HepG2 (cell line): ENCODE measurements around the gene ACVR1B. TPM values are rescaled to one million over a fixed set of nuclear protein-coding genes. Genes with fewer than 3 reads are reported as not detected.

Experiments used
- ATAC-seq: fragments of 200-7000 bp; cut with Tn5 transposase; 3 replicates; pipeline ENCODE4 v1.9.1; 2020; ENCODE audit warnings: mild to moderate bottlenecking, moderate library complexity
- BruUV-seq: library from RNA; stranded (reverse); fragments of 400-500 nt; replicated peaks from 2 replicates; lab custom pipeline; 2021; lab: Mats Ljungman, UMichigan
- CTCF ChIA-PET: fragments of 300-600 bp; formaldehyde crosslinking; extraction: SDS; loops from one replicate; lab custom pipeline; 2021; ENCODE audit warnings: low total read pairs, inconsistent platforms, low intra/inter-chr PET ratio; lab: Yijun Ruan, JAX
- POLR2A ChIA-PET: fragments of 350-600 bp; sonication (Branson Sonifier 250); formaldehyde crosslinking; loops from one replicate; lab custom pipeline; 2020; ENCODE audit warnings: antibody characterized with exemption, inconsistent platforms; lab: Yijun Ruan, JAX
- DNase-seq: peaks from one replicate; pipeline ENCODE4 v3.0.0-alpha.2; 2015; ENCODE audit warnings: low spot score
- FAIRE-seq: peaks from 3 replicates; lab custom pipeline; 2011; peaks lifted over from hg19 to GRCh38; lab: Jason Lieb, UNC
- H2AFZ ChIP-seq: one replicate; pipeline ENCODE4 v1.6.1; 2011; ENCODE audit warnings: low read length, inconsistent platforms
- H3K27ac ChIP-seq: fragments of 300-600 bp; 3 replicates; pipeline ENCODE4 v1.8.0; 2011; ENCODE audit warnings: mixed run types, mild to moderate bottlenecking, mixed read lengths, low read length, inconsistent platforms; ENCODE audit not compliant: insufficient read depth; ENCODE audit errors: extremely low read length
- H3K27me3 ChIP-seq, 2 experiments: fragments of 200-600 bp in 1 of 2; 2 replicates in 1 of 2; 3 replicates in 1 of 2; pipeline versions ENCODE4 v1.6.0 to v1.8.0; 2011; ENCODE audit warnings: low read length in 2 of 2, mild to moderate bottlenecking in 2 of 2, moderate library complexity in 2 of 2, inconsistent platforms in 1 of 2; ENCODE audit not compliant: insufficient read depth in 2 of 2, control insufficient read depth in 1 of 2
- H3K36me3 ChIP-seq, 2 experiments: fragments of 200-600 bp in 1 of 2; replicated peaks in 1 of 2; 2 replicates in 1 of 2; 3 replicates in 1 of 2; pipeline versions ENCODE4 v1.5.1 to v1.8.0; 2011; ENCODE audit warnings: low read length in 2 of 2, inconsistent platforms in 1 of 2; ENCODE audit not compliant: insufficient read depth in 2 of 2, control insufficient read depth in 1 of 2
- H3K4me1 ChIP-seq: 2 replicates; pipeline ENCODE4 v1.5.1; 2012; ENCODE audit warnings: low read length, inconsistent platforms; ENCODE audit not compliant: insufficient read depth
- H3K4me2 ChIP-seq: 2 replicates; pipeline ENCODE4 v1.6.0; 2011; ENCODE audit warnings: low read depth, low read length, inconsistent platforms
- H3K4me3 ChIP-seq, 3 experiments: fragments of 200-600 bp in 1 of 3; sonication (generic), shearing (Covaris generic) in 1 of 3; replicated peaks in 1 of 3; 2 replicates each; pipeline ENCODE4 v1.5.1; 2011 to 2016; ENCODE audit warnings: low read length in 3 of 3, inconsistent platforms in 2 of 3, low read depth in 2 of 3, mild to moderate bottlenecking in 2 of 3, control low read depth in 1 of 3, mixed read lengths in 1 of 3; ENCODE audit not compliant: insufficient read depth in 1 of 3
- H3K79me2 ChIP-seq: one replicate; pipeline ENCODE4 v1.6.1; 2011; ENCODE audit warnings: low read length, inconsistent platforms; ENCODE audit not compliant: insufficient read depth
- H3K9ac ChIP-seq: 2 replicates; pipeline ENCODE4 v1.6.0; 2011; ENCODE audit warnings: mild to moderate bottlenecking, low read depth, low read length, inconsistent platforms; ENCODE audit not compliant: insufficient read depth
- H3K9me3 ChIP-seq: 2 replicates; pipeline ENCODE4 v1.5.1; 2012; ENCODE audit warnings: mild to moderate bottlenecking, low read length
- H4K20me1 ChIP-seq: 2 replicates; pipeline ENCODE4 v1.6.0; 2011; ENCODE audit warnings: inconsistent platforms, mild to moderate bottlenecking, low read length, moderate library complexity; ENCODE audit not compliant: insufficient read depth
- AHDC1 ChIP-seq: sonication (generic); formaldehyde crosslinking; IDR thresholded peaks from 2 replicates; pipeline ENCODE4 v1.5.1; 2020; ENCODE audit warnings: mild to moderate bottlenecking, missing genetic modification reagents, borderline replicate concordance
- FOXO1 ChIP-seq: sonication (generic); formaldehyde crosslinking; IDR thresholded peaks from 2 replicates; pipeline ENCODE4 v1.4.0; 2020; ENCODE audit warnings: missing genetic modification reagents
- GATAD1 ChIP-seq: IDR thresholded peaks from 2 replicates; pipeline ENCODE4 v1.6.1; 2016; ENCODE audit warnings: missing genetic modification reagents, missing compliant biosample characterization
- HDAC1 ChIP-seq: sonication (generic); formaldehyde crosslinking; IDR thresholded peaks from 2 replicates; pipeline ENCODE4 v1.5.1; 2020; ENCODE audit warnings: mild to moderate bottlenecking, missing genetic modification reagents
- HNRNPK ChIP-seq: fragments of 200-400 bp; formaldehyde crosslinking; IDR thresholded peaks from 2 replicates; pipeline ENCODE4 v1.6.1; 2018; ENCODE audit warnings: low read length, low read depth, moderate library complexity, mild to moderate bottlenecking; ENCODE audit not compliant: poor library complexity, severe bottlenecking
- KMT2A ChIP-seq: sonication (generic); formaldehyde crosslinking; IDR thresholded peaks from 2 replicates; pipeline ENCODE4 v1.4.0; 2020; ENCODE audit warnings: missing genetic modification reagents
- MATR3 ChIP-seq: sonication (generic); formaldehyde crosslinking; IDR thresholded peaks from 2 replicates; pipeline ENCODE4 v1.4.0; 2020; ENCODE audit warnings: missing genetic modification reagents
- MEF2D ChIP-seq: sonication (generic); formaldehyde crosslinking; IDR thresholded peaks from 2 replicates; pipeline ENCODE4 v1.5.1; 2020; ENCODE audit warnings: mild to moderate bottlenecking, missing genetic modification reagents
- NFYB ChIP-seq: sonication (generic); formaldehyde crosslinking; IDR thresholded peaks from 2 replicates; pipeline ENCODE4 v1.4.0; 2020; ENCODE audit warnings: missing genetic modification reagents
- ZMYM4 ChIP-seq: sonication (generic); formaldehyde crosslinking; IDR thresholded peaks from 2 replicates; pipeline ENCODE4 v1.8.1; 2023; ENCODE audit warnings: mild to moderate bottlenecking, missing genetic modification reagents
- ZNF619 ChIP-seq: sonication (generic); formaldehyde crosslinking; IDR thresholded peaks from 2 replicates; pipeline ENCODE4 v1.4.0; 2020; ENCODE audit warnings: mild to moderate bottlenecking, missing genetic modification reagents
- ZNF878 ChIP-seq: sonication (generic); formaldehyde crosslinking; IDR thresholded peaks from 2 replicates; pipeline ENCODE4 v1.8.1; 2023; ENCODE audit warnings: mild to moderate bottlenecking, missing genetic modification reagents, moderate library complexity
- WGBS: methylation state at CpG from one replicate; pipeline ENCODE4 v1.1.6; 2017; ENCODE audit warnings: low lambda C conversion rate; 5-methylcytosine and 5-hydroxymethylcytosine counted together
- in situ Hi-C: cut with HindIII; loops from 2 replicates; pipeline ENCODE4 v1.10.0; 2017; ENCODE audit warnings: low pct_unique_long_range_greater_than_20kb; ENCODE audit not compliant: extremely low pct_ligation_motif_present
- intact Hi-C: fragments of 100-400 bp; cut with micrococcal nuclease; formaldehyde crosslinking; loops from one replicate; pipeline ENCODE4 v1.10.0; 2022; ENCODE audit not compliant: unreplicated experiment
- polyA plus RNA-seq, 8 experiments: library from polyadenylated mRNA; depleted of rRNA in 3 of 8; stranded (reverse) in 7 of 8; unstranded in 1 of 8; fragments of >200 nt; fragmentation: Illumina TruSeq in 4 of 8; extraction: Trizol in 4 of 8; gene quantifications; 2 replicates each; pipeline versions ENCODE4 v1.2.1 to v1.2.3, GENCODE V29; 2011 to 2016; ENCODE audit warnings: low read depth in 4 of 8, missing spikeins in 1 of 8, mixed read lengths in 1 of 8; ENCODE audit not compliant: insufficient read depth in 1 of 8
- total RNA-seq, 5 experiments: library from RNA; depleted of rRNA; stranded (reverse); fragments of >200 nt; fragmentation: Illumina TruSeq; extraction: Trizol; gene quantifications; 2 replicates each; pipeline ENCODE4 v1.2.3, GENCODE V29; 2016; ENCODE audit warnings: low read depth in 1 of 5
- TF ChIP-seq, protein P1 (sequence below): sonication (generic); formaldehyde crosslinking; IDR thresholded peaks from 2 replicates; pipeline ENCODE4 v1.5.0; 2020; ENCODE audit warnings: missing genetic modification reagents
- TF ChIP-seq, protein P2 (sequence below): IDR thresholded peaks from 2 replicates; pipeline ENCODE4 v1.6.1; 2016; ENCODE audit warnings: missing compliant biosample characterization, missing genetic modification reagents, borderline replicate concordance

Gene ACVR1B
- total and polyA plus RNA-seq, 2 of the 13 experiments (the other 11 are each of a cell fraction or from before 2014, with no cell fraction given), result 8.9 to 12.1 TPM

DNA sequence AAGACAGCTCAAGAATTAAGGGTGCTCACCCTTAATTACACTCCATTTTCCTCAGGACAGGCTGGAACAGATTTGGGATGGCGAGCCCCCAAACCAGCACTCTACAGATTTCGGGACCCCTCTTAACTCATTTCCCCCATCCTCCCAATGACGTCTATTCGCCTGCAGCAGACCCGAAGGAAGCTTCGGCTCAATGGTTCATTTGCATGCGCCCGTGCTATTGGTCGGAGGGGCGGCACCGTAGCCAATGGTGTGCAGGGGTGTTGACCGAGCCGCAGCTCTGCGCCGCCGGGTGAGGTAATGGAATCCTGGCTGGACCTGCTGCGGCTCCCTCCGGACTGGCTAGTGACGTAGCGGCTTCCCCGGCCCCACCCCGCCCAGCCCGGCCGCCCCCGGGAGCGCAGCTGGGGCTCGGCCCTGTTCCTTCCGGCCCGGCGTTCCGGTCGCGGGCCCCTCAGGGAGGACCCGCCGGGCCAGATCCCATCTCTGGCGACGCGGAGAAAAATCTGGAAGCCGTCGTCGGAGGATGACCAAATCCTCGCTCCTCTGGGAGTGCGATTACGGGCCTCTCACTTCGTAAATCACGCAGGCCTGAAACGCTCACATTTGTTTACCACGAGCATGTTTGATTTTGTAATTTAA is 81.4 kb downstream of the ACVR1B start (continued):
- TF ChIP-seq HNRNPK (no peak), MATR3 (no peak), GATAD1 (CRISPR knock-in tag) (peak; percentile 11; the same call in 1 of the 2 replicates), KMT2A (CRISPR knock-in tag) (no peak), HDAC1 (CRISPR knock-in tag) (peak; percentile 69), MEF2D (peak; percentile 84; the same call in 1 of the 2 replicates)
- TF ChIP-seq, protein P1, sequence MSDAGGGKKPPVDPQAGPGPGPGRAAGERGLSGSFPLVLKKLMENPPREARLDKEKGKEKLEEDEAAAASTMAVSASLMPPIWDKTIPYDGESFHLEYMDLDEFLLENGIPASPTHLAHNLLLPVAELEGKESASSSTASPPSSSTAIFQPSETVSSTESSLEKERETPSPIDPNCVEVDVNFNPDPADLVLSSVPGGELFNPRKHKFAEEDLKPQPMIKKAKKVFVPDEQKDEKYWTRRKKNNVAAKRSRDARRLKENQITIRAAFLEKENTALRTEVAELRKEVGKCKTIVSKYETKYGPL (CRISPR knock-in tag), result no peak

DNA sequence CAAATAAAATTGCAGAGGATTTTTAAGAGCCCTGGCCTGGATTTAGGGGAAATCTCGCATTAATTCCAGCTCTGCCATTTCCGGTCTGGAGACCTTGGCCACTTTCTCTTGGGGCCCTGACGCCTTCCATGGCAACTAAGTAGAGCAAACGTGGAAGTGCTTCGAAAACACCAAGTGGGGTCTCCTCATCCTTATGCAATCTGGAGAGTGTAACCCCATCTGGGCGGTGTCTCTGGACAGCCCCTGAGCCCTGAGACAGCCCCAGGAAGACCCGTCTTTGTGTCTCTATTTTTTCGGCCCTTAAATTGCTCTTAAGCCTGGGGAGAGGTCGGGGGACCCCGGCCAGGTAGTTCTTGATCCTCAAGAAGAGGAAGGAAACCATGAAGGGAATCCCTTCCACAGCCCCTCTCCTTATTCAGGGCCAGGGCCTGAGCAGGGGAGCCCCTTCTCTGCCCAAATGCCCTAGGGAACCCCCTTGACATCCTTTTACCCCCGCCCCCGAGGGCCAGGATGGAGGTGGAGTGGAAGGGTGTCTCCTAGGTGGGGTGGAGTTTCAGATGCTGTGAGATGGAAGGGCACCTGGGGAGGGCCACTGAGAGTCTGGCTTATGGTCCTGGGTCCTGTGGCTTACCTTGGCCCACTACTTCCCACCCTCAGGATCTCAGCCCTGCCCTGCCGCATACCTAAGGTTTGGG is 82.1 kb downstream of the ACVR1B start:
- ATAC-seq, result no peak
- Histone ChIP-seq H4K20me1 (no peaks in the 10 kb centered on the region), H3K36me3 (no peaks in the 10 kb centered on the region), H2AFZ (no peak overlapping the region), H3K27ac (no peak overlapping the region), H3K9me3 (no peaks in the 10 kb centered on the region), H3K79me2 (no peaks in the 10 kb centered on the region), H3K4me2 (peak overlapping the region; percentile 68), H3K4me1 (peaks cover 42% of the 10 kb centered on the region), H3K27me3 (peaks cover 3 to 44% of the 10 kb centered on the region in 2 experiments; a peak in 4 of 5 replicates), H3K9ac (peak overlapping the region; percentile 64; the same call in 1 of the 2 replicates), H3K4me3 (peak overlapping the region; percentile 13 to 51 (median 37); a peak in 3 of 6 replicates)
- ChIA-PET POLR2A (interaction anchor here (0.6 to 2.4 kb wide), 12 partner anchors 10 to 90 kb away, joined by 3 to 34 read pairs (median 5); partner anchors contain the start of genes ATG101 and NR4A1), CTCF (no interaction called here)
- BruUV-seq, result TSS peak; percentile 97
- in situ Hi-C loops (no loop called here), intact Hi-C loops (no loop called here)
- WGBS, result 63% methylated on average over 8 of the region's 13 CpGs
- DNase-seq, result no peak
- FAIRE-seq, result no peak
- TF ChIP-seq, protein P2, sequence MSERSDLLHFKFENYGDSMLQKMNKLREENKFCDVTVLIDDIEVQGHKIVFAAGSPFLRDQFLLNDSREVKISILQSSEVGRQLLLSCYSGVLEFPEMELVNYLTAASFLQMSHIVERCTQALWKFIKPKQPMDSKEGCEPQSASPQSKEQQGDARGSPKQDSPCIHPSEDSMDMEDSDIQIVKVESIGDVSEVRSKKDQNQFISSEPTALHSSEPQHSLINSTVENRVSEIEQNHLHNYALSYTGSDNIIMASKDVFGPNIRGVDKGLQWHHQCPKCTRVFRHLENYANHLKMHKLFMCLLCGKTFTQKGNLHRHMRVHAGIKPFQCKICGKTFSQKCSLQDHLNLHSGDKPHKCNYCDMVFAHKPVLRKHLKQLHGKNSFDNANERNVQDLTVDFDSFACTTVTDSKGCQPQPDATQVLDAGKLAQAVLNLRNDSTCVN (CRISPR knock-in tag), result no peak
- TF ChIP-seq NFYB (no peak), ZNF619 (no peak), FOXO1 (CRISPR knock-in tag) (no peak), ZMYM4 (CRISPR knock-in tag) (no peak), AHDC1 (no peak), ZNF878 (CRISPR knock-in tag) (no peak)
